Mesothelial cell of epicardium (in vitro differentiated cells): ENCODE measurements around the gene AHCYL2. TPM values are rescaled to one million over a fixed set of nuclear protein-coding genes. Genes with fewer than 3 reads are reported as not detected.

Experiments used
- DNase-seq, 2 experiments: peaks; one replicate each; pipeline ENCODE4 v3.0.0; 2021; ENCODE audit warnings: low spot score in 2 of 2; ENCODE audit not compliant: unreplicated experiment in 2 of 2
- H3K27ac Mint-ChIP-seq: 2 replicates; pipeline ENCODE4 v1.8.0; 2021; ENCODE audit warnings: mixed read lengths
- H3K27me3 Mint-ChIP-seq: 2 replicates; pipeline ENCODE4 v1.8.0; 2021; ENCODE audit warnings: low read depth, mixed read lengths
- H3K36me3 Mint-ChIP-seq: 2 replicates; pipeline ENCODE4 v1.8.0; 2021; ENCODE audit warnings: mixed read lengths
- H3K4me1 Mint-ChIP-seq: 2 replicates; pipeline ENCODE4 v1.8.0; 2021; ENCODE audit warnings: mixed read lengths
- H3K4me3 Mint-ChIP-seq: 2 replicates; pipeline ENCODE4 v1.8.0; 2021; ENCODE audit warnings: mild to moderate bottlenecking, moderate library complexity, mixed read lengths
- H3K9me3 Mint-ChIP-seq: 2 replicates; pipeline ENCODE4 v1.8.0; 2021; ENCODE audit warnings: mixed read lengths
- total RNA-seq: library from RNA; stranded (reverse); gene quantifications from 3 replicates; pipeline ENCODE4 v1.2.1, GENCODE V29; 2021
- TF ChIP-seq, protein P1 (sequence below): fragments of 200-600 bp; sonication (generic); IDR thresholded peaks from one replicate; pipeline ENCODE4 v1.5.0; 2021; ENCODE audit warnings: antibody characterized with exemption; ENCODE audit not compliant: unreplicated experiment

AHCYL2 gene
- total RNA-seq = 22.8 to 23.9 TPM (median 23.3 TPM) in 3 replicates

DNA sequence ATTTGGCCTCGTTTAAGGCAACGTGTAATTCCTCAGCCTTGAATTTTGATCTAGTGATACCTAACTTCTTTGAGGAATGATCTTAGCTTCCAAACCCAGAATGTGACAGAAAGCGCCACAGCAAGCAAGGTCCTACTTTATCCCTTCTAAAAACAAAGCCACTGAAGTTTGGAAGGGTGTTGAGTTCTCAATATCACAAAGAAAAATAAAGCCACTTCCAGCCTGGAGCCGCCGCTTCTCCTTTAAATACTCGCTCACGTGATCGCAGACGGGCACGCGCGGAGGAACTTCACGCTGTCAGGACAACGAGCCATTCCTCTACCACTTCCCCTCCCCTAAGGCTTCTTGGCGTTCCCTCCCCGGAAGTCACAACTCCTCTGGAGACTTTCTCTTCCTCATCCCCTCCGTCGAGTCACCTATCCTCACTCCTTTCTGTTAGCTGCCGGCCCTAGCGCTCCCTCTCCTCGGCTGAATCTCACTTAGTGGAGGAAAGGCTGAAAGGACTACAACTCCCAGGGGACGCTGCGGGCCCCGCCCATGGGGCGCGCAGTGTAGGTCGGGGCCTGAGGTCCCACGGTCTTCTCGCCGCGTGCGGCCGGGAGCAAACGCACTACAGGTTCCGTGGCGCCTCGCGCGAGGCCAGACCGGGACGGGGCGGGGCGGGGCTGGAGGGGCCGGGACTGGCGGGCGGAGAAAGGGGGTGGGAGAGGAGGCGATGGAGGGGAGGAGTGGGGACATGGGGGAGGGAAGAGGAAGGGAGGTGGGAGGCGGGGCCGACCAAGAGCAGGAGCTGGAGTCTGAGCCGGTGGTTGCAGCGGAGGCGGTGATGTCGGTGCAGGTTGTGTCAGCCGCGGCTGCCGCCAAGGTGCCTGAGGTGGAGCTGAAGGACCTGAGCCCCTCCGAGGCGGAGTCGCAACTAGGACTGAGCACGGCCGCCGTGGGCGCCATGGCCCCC, at the start of gene AHCYL2:
Gene AHCYL2 (plus strand): TSS at position 780 of the 955 bp plus-strand sequence.
- Mint-ChIP-seq H3K36me3 (no peaks in the 10 kb centered on the region), H3K4me1 (peaks cover 26% of the 10 kb centered on the region), H3K9me3 (no peaks in the 10 kb centered on the region), H3K27me3 (no peaks in the 10 kb centered on the region), H3K27ac (peak within 1 kb of the TSS; percentile 99), H3K4me3 (peak within 1 kb of the TSS; percentile 94)
- peak; percentile 92 to 96 for DNase-seq
- TF ChIP-seq, protein P1, sequence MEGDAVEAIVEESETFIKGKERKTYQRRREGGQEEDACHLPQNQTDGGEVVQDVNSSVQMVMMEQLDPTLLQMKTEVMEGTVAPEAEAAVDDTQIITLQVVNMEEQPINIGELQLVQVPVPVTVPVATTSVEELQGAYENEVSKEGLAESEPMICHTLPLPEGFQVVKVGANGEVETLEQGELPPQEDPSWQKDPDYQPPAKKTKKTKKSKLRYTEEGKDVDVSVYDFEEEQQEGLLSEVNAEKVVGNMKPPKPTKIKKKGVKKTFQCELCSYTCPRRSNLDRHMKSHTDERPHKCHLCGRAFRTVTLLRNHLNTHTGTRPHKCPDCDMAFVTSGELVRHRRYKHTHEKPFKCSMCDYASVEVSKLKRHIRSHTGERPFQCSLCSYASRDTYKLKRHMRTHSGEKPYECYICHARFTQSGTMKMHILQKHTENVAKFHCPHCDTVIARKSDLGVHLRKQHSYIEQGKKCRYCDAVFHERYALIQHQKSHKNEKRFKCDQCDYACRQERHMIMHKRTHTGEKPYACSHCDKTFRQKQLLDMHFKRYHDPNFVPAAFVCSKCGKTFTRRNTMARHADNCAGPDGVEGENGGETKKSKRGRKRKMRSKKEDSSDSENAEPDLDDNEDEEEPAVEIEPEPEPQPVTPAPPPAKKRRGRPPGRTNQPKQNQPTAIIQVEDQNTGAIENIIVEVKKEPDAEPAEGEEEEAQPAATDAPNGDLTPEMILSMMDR = no peak

DNA sequence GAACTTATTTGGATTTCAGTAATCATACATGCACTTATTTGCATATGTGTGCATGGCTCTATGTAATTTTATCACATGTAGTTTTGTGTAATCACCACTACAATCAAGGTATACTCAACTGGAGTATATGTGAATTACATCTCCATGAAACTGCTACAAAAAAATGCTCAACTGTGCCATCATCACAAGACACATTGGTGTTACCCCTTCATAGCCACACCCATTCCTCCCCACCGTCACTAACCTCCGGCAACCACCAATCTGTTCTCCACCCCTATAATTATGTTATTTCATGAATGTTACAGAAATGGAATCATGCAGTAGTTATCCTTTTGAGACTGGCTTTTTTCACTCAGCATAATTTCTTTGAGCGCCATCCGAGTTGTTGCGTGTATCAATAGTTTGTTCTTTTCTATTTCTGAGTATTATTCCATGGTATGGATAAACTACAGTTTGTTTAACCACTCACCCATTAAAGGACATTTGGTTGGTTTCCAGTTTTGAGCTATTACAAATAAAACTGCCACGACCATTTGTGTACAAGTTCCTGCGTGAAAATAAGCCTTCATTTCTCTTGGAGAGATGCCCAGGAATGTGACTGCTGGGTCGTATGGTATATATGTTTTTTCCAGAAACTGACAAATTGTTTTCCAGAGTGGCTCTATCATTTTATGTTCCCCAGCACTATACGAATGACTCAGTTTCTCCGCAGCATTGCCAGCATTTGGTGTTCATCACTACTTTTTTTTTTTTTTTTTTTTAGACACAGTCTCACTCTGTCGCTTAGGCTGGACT, 47.7 kb upstream of the AHCYL2 start:
- Mint-ChIP-seq H3K9me3 (peaks cover 10% of the 10 kb centered on the region), H3K36me3 (no peaks in the 10 kb centered on the region), H3K4me1 (peaks cover 7% of the 10 kb centered on the region), H3K27me3 (peaks cover 8% of the 10 kb centered on the region), H3K4me3 (no peak overlapping the region), H3K27ac (no peak overlapping the region)
- TF ChIP-seq, protein P1 = no peak
- DNase-seq = no peak

GRCh38 chr7:129184981-129185670, 39.7 kb upstream of the AHCYL2 start:
- DNase-seq = no peak
- Mint-ChIP-seq H3K27ac (no peak overlapping the region), H3K4me1 (peaks cover 12% of the 10 kb centered on the region), H3K36me3 (no peaks in the 10 kb centered on the region), H3K9me3 (peaks cover 7% of the 10 kb centered on the region), H3K4me3 (no peak overlapping the region), H3K27me3 (no peaks in the 10 kb centered on the region)
- TF ChIP-seq, protein P1 = no peak

- H3K9me3 Mint-ChIP-seq = no peaks in the 10 kb centered on the region
- H3K27me3 Mint-ChIP-seq = no peaks in the 10 kb centered on the region
- no peak for DNase-seq
- TF ChIP-seq, protein P1 = no peak
- H3K36me3 Mint-ChIP-seq = peaks cover under 1% of the 10 kb centered on the region
- no peak overlapping the region for H3K4me3 Mint-ChIP-seq
- peaks cover 27% of the 10 kb centered on the region for H3K4me1 Mint-ChIP-seq
- H3K27ac Mint-ChIP-seq = no peak overlapping the region
Observed at GRCh38 chr7:129186749-129187260, 38.0 kb upstream of the AHCYL2 start.
